K562 (cell line): ENCODE measurements around the gene SNCG. TPM values are rescaled to one million over a fixed set of nuclear protein-coding genes. Genes with fewer than 3 reads are reported as not detected.

ENCODE experiments used
- FUS ChIP-seq: fragments of 200-400 bp; formaldehyde crosslinking; optimal IDR thresholded peaks from 2 replicates; pipeline ENCODE3; 2017; ENCODE audit warnings: low read depth, low read length
- MAFF ChIP-seq: IDR thresholded peaks from 2 replicates; pipeline ENCODE4 v1.6.1; 2012; ENCODE audit warnings: low read length, improper control_type of control experiment
- MEF2D ChIP-seq: conservative IDR thresholded peaks from 2 replicates; pipeline ENCODE4 v1.6.1; 2016; ENCODE audit warnings: low read depth, missing genetic modification characterization, missing compliant biosample characterization
- MIER1 ChIP-seq: fragments of 450-650 bp; IDR thresholded peaks from 2 replicates; pipeline ENCODE4 v1.6.1; 2016; ENCODE audit warnings: antibody characterized with exemption, mild to moderate bottlenecking, low read depth
- NFE2 ChIP-seq: IDR thresholded peaks from 2 replicates; pipeline ENCODE4 v1.6.1; 2014; ENCODE audit warnings: antibody characterized with exemption, low read depth
- NR2C1 ChIP-seq, 2 experiments: fragments of 450-650 bp; IDR thresholded peaks; 2 replicates each; pipeline ENCODE4 v1.6.1; 2017; ENCODE audit warnings: mild to moderate bottlenecking in 2 of 2, antibody characterized with exemption in 1 of 2, inconsistent platforms in 1 of 2, missing compliant biosample characterization in 1 of 2, missing genetic modification characterization in 1 of 2
- SRSF9 ChIP-seq: fragments of 200-400 bp; formaldehyde crosslinking; IDR thresholded peaks from 2 replicates; pipeline ENCODE4 v1.6.1; 2017; ENCODE audit warnings: low read depth, low read length, borderline replicate concordance
- UBTF ChIP-seq, 2 experiments: IDR thresholded peaks; 2 replicates each; pipeline ENCODE4 v1.6.1; 2012; ENCODE audit warnings: improper control_type of control experiment in 2 of 2, low read depth in 2 of 2, low read length in 2 of 2, borderline replicate concordance in 1 of 2
- YY1 ChIP-seq, 3 experiments: IDR thresholded peaks; 2 replicates each; pipeline ENCODE4 v1.6.1; 2011; ENCODE audit warnings: low read length in 2 of 3, mild to moderate bottlenecking in 2 of 3, moderate library complexity in 2 of 3, borderline replicate concordance in 1 of 3, control low read depth in 1 of 3, low read depth in 1 of 3; ENCODE audit not compliant: insufficient read depth in 3 of 3, insufficient replicate concordance in 2 of 3, control insufficient read depth in 1 of 3, insufficient read length in 1 of 3; ENCODE audit errors: extremely low read depth in 1 of 3
- ZBTB2 ChIP-seq: fragments of 450-650 bp; IDR thresholded peaks from 2 replicates; pipeline ENCODE4 v1.6.1; 2016; ENCODE audit warnings: antibody characterized with exemption
- ZC3H4 ChIP-seq: sonication (generic); formaldehyde crosslinking; IDR thresholded peaks from 2 replicates; pipeline ENCODE4 v1.9.0; 2021; ENCODE audit warnings: missing genetic modification reagents, borderline replicate concordance
- ZEB2 ChIP-seq: fragments of 450-650 bp; IDR thresholded peaks from 2 replicates; pipeline ENCODE4 v1.6.1; 2016
- ZKSCAN3 ChIP-seq: fragments of 250-450 bp; sonication (Bioruptor Pico); IDR thresholded peaks from 2 replicates; pipeline ENCODE4 v1.4.0; 2020
- ZNF76 ChIP-seq: fragments of 250-450 bp; sonication (Bioruptor Pico); IDR thresholded peaks from 2 replicates; pipeline ENCODE4 v1.4.0; 2020; ENCODE audit warnings: mild to moderate bottlenecking, moderate library complexity, borderline replicate concordance
- polyA plus RNA-seq, 8 experiments: library from polyadenylated mRNA; depleted of rRNA in 4 of 8; stranded (reverse) in 5 of 8; unstranded in 3 of 8; fragments of >200 nt; fragmentation: Nextera tagmentation in 2 of 8; fragmentation: Illumina TruSeq in 1 of 8; extraction: Ambion mirVana in 2 of 8; extraction: Trizol in 1 of 8; gene quantifications; 2 replicates each; pipeline versions ENCODE4 v1.2.1 to v1.2.3, GENCODE V29; 2011 to 2014; ENCODE audit warnings: inconsistent platforms in 1 of 8, missing spikeins in 1 of 8
- total RNA-seq, 7 experiments: library from RNA; depleted of rRNA in 6 of 7; stranded (reverse); fragments of >200 nt in 6 of 7; fragmentation: Illumina TruSeq in 2 of 7; extraction: Trizol in 2 of 7; gene quantifications; 2 replicates each; pipeline versions ENCODE4 v1.2.1 to v1.2.3, GENCODE V29; 2011 to 2021; ENCODE audit warnings: low replicate concordance in 1 of 7
- TF ChIP-seq, protein P1 (sequence below): sonication (generic); formaldehyde crosslinking; IDR thresholded peaks from 2 replicates; pipeline ENCODE4 v1.8.1; 2022; ENCODE audit warnings: missing genetic modification reagents
- TF ChIP-seq, protein P2 (sequence below): fragments of 250-450 bp; sonication (Bioruptor Pico); IDR thresholded peaks from 2 replicates; pipeline ENCODE4 v1.4.0; 2020; ENCODE audit warnings: mild to moderate bottlenecking
- TF ChIP-seq, protein P3 (sequence below): sonication (generic); formaldehyde crosslinking; IDR thresholded peaks from 2 replicates; pipeline ENCODE4 v1.8.0; 2022; ENCODE audit warnings: mild to moderate bottlenecking, missing genetic modification reagents

Gene SNCG
- total and polyA plus RNA-seq, 9 of the 15 experiments (the other 6 are each of a cell fraction or from before 2014, with no cell fraction given) = 9.8 to 146 (median 93.6) TPM

DNA sequence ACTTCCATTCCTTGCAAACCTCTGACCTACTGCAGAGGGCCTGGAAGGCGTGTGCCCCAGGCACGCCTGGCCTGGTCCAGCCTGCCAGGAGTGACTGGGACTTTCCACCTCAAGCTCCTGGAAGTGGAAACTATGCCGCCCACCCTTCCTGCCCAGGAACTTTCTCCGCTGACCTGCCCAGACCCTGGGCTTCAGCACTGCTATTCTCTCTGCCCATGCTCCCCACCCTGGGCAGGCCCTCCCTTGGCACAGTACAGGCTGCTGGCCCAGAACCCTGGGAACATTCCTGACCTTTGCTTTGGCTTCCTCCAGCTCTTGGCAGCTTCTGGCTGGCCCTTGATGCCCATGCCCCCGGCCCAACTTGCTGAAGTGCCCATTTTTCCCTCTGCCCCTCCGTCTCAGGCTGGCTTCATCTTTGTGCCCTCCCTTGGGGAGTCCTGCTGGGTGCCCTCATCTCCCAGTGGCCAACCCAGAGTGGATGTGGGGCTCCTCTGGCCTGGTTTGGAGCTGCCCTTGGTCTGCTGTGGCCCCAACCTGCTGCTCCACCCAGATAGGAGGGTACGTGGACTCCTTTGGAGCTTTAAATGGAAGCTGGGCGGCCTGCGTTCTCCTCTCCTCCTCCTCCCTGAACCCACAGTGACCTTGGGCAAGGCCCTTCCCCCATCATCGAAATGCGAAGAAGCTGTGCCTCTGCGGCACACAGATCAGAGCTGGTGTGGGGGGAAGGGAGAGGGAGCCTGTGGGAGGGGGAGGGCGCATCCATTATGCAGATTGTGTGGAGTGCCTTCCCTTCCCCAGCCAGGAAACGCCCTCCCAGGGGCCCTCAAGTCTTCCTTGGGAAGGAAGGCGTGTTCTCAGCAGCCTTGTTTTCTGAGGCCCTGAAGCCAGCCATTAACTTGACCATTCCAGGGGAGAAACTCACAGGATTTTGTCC is 4.4 kb upstream of the SNCG start (continued):
- no peak for TF ChIP-seq ZKSCAN3
- TF ChIP-seq SRSF9 = no peak
- no peak for TF ChIP-seq FUS
- TF ChIP-seq UBTF (IDR thresholded peaks at IDR 0.05; ENCODE audit: borderline replicate concordance in 1 of 2, low read depth in 2 of 2, low read length in 2 of 2) = no peak
- TF ChIP-seq NR2C1 (IDR thresholded peaks at IDR 0.05) = peak; percentile 63; the same call in 1 of the 2 replicates
- TF ChIP-seq NR2C1 (tag; IDR thresholded peaks at IDR 0.05) = no peak
- TF ChIP-seq, protein P1, sequence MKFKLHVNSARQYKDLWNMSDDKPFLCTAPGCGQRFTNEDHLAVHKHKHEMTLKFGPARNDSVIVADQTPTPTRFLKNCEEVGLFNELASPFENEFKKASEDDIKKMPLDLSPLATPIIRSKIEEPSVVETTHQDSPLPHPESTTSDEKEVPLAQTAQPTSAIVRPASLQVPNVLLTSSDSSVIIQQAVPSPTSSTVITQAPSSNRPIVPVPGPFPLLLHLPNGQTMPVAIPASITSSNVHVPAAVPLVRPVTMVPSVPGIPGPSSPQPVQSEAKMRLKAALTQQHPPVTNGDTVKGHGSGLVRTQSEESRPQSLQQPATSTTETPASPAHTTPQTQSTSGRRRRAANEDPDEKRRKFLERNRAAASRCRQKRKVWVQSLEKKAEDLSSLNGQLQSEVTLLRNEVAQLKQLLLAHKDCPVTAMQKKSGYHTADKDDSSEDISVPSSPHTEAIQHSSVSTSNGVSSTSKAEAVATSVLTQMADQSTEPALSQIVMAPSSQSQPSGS (CRISPR knock-in tag) = no peak
- no peak for TF ChIP-seq MAFF
- TF ChIP-seq, protein P2, sequence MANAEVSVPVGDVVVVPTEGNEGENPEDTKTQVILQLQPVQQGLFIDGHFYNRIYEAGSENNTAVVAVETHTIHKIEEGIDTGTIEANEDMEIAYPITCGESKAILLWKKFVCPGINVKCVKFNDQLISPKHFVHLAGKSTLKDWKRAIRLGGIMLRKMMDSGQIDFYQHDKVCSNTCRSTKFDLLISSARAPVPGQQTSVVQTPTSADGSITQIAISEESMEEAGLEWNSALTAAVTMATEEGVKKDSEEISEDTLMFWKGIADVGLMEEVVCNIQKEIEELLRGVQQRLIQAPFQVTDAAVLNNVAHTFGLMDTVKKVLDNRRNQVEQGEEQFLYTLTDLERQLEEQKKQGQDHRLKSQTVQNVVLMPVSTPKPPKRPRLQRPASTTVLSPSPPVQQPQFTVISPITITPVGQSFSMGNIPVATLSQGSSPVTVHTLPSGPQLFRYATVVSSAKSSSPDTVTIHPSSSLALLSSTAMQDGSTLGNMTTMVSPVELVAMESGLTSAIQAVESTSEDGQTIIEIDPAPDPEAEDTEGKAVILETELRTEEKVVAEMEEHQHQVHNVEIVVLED = no peak
- TF ChIP-seq, protein P3, sequence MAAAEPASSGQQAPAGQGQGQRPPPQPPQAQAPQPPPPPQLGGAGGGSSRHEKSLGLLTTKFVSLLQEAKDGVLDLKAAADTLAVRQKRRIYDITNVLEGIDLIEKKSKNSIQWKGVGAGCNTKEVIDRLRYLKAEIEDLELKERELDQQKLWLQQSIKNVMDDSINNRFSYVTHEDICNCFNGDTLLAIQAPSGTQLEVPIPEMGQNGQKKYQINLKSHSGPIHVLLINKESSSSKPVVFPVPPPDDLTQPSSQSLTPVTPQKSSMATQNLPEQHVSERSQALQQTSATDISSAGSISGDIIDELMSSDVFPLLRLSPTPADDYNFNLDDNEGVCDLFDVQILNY = no peak
- TF ChIP-seq ZEB2 = no peak
- TF ChIP-seq MIER1 = no peak
- TF ChIP-seq YY1 (IDR thresholded peaks at IDR 0.05; ENCODE audit: borderline replicate concordance in 1 of 3, control insufficient read depth in 1 of 3, extremely low read depth in 1 of 3, insufficient read depth in 3 of 3, insufficient read length in 1 of 3, insufficient replicate concordance in 2 of 3, low read depth in 1 of 3, low read length in 2 of 3) = peak in 2 of 3 experiments; percentile 31 to 69
- peak; percentile 54; the same call in 1 of the 2 replicates for TF ChIP-seq ZBTB2
- no peak for TF ChIP-seq MEF2D
- no peak for TF ChIP-seq ZNF76 (CRISPR knock-in tag)
- no peak for TF ChIP-seq NFE2
- TF ChIP-seq ZC3H4 (CRISPR knock-in tag) = no peak
